MCF 10A (cell line): ENCODE results near the gene MCCC1. TPM values are rescaled to one million over a fixed set of nuclear protein-coding genes. Genes with fewer than 3 reads are reported as not detected.

Experiments
- Bru-seq: library from RNA; stranded (reverse); fragments of 400-500 nt; gene quantifications from one replicate; lab custom pipeline; 2021; lab: Mats Ljungman, UMichigan
- BruChase-seq, 2 experiments: library from RNA; stranded (reverse); fragments of 400-500 nt; gene quantifications; one replicate each; lab custom pipeline; 2021; lab: Mats Ljungman, UMichigan
- BruUV-seq: library from RNA; stranded (reverse); fragments of 400-500 nt; replicated peaks from 2 replicates; lab custom pipeline; 2021; lab: Mats Ljungman, UMichigan
- CTCF ChIA-PET: fragments of 300-600 bp; sonication (Branson Sonifier 250); formaldehyde crosslinking; extraction: SDS; loops from one replicate; lab custom pipeline; 2021; ENCODE audit warnings: antibody characterized with exemption, inconsistent platforms; lab: Yijun Ruan, JAX
- POLR2A ChIA-PET: fragments of 300-600, 350-650 bp; sonication (Branson Sonifier 250); formaldehyde crosslinking; extraction: SDS; loops from one replicate; lab custom pipeline; 2020; ENCODE audit warnings: antibody characterized with exemption, inconsistent platforms; lab: Yijun Ruan, JAX
- DNase-seq: peaks from one replicate; pipeline ENCODE4 v3.0.0-alpha.2; 2018; ENCODE audit not compliant: unreplicated experiment
- H3K27ac Mint-ChIP-seq: one replicate; pipeline ENCODE4 v1.8.0; 2022; ENCODE audit warnings: mild to moderate bottlenecking, low read depth, mixed read lengths; ENCODE audit not compliant: unreplicated experiment
- H3K27me3 Mint-ChIP-seq: one replicate; pipeline ENCODE4 v1.8.0; 2022; ENCODE audit warnings: mixed read lengths; ENCODE audit not compliant: insufficient read depth, unreplicated experiment
- H3K36me3 Mint-ChIP-seq: one replicate; pipeline ENCODE4 v1.8.0; 2022; ENCODE audit warnings: mild to moderate bottlenecking, moderate library complexity, mixed read lengths; ENCODE audit not compliant: insufficient read depth, unreplicated experiment
- H3K4me1 Mint-ChIP-seq: one replicate; pipeline ENCODE4 v1.8.0; 2022; ENCODE audit warnings: mixed read lengths; ENCODE audit not compliant: insufficient read depth, unreplicated experiment
- H3K4me3 Mint-ChIP-seq: one replicate; pipeline ENCODE4 v1.8.0; 2022; ENCODE audit warnings: mild to moderate bottlenecking, moderate library complexity, mixed read lengths; ENCODE audit not compliant: unreplicated experiment
- H3K9me3 Mint-ChIP-seq: one replicate; pipeline ENCODE4 v1.8.0; 2022; ENCODE audit warnings: mixed read lengths; ENCODE audit not compliant: unreplicated experiment
- intact Hi-C: fragments of 100-400 bp; cut with micrococcal nuclease; formaldehyde crosslinking; loops from 2 replicates; pipeline ENCODE4 v1.14.1; 2022
- long read RNA-seq: library from polyadenylated mRNA; stranded (forward); transcript quantifications from one replicate; pipeline ENCODE4 v2.0.0, GENCODE V29; 2022
- total RNA-seq: library from RNA; stranded (reverse); gene quantifications from 2 replicates; pipeline ENCODE4 v1.2.3, GENCODE V29; 2022
- TF ChIP-seq, protein P1 (sequence below): fragments of 200-600 bp; IDR thresholded peaks from one replicate; pipeline ENCODE4 v1.8.0; 2022; ENCODE audit warnings: antibody characterized with exemption, mild to moderate bottlenecking; ENCODE audit not compliant: unreplicated experiment

MCCC1 gene
- total RNA-seq (38.8 and 40.5 TPM in 2 replicates), Bru-seq, nascent RNA (percentile 69 among the genes with signal in this experiment), BruChase-seq, experiment 1, labeled RNA remaining after a 6-hour chase (percentile 53 among the genes with signal in this experiment), BruChase-seq, experiment 2, labeled RNA remaining after a 2-hour chase (percentile 58 among the genes with signal in this experiment)
- long read RNA-seq, transcript MCCC1-201 (19 exons, 2,545 nt), result major isoform, 128 of 154 reads
- long read RNA-seq, partial matches to known transcripts, result 6 of 154 reads
- long read RNA-seq, other reads (novel, unspliced or antisense), result 20 of 154 reads

DNA sequence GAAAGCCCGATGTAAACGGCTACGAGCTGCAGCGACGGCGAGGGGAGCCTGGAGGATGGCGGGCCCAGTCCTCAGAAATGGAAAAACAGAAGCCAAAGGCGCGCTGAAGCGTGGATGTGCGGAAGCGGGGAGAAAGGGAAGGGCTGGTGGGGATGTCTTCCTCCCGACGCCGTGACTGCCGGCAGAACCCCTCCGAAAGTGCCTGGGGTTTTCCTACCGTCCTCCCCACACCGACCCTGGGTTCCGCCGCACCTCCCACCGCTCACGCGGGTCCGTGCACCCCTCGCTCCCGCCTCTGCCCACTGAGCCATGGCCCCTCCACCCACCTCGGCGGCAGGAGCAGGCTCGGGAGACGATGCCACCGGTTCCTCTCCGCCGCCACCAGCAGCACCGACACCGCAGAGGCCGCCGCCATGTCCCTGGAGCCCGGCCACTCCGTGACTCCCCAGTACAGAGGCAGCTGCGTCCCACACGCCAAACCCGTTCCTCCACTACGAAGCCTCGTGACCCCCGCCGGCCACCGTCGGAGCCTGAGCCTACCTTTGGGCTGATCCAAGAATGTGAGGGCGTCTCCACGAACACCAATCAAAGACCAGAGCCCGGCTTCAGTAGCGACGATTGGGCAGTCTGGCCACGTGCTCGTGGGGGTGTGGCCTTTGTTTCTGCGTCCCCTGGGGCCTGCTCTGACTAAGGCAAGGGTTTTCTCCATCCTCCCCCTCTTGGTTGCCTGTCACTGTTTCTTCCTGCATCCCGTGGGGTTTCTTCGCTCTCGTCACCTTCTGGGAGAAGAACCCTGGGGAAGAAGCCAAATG is at the start of gene MCCC1:
MCCC1 (minus strand) TSS at position 471 of the 812 bp plus-strand sequence; CDS start at position 415, 56 bp downstream.
- intact Hi-C loops, result loop anchor here (10.0 kb wide), 1 partner anchor 384 kb away; no protein-coding TSS in a partner anchor
- Mint-ChIP-seq H3K36me3 (peaks cover 4% of the 10 kb centered on the region), H3K27ac (peak within 1 kb of the TSS; percentile 93), H3K4me1 (peaks cover 17% of the 10 kb centered on the region), H3K27me3 (no peaks in the 10 kb centered on the region), H3K4me3 (peak within 1 kb of the TSS; percentile 91), H3K9me3 (no peaks in the 10 kb centered on the region)
- BruUV-seq, result TSS peak; percentile 40
- POLR2A ChIA-PET, result interaction anchor here (0.7 to 1.9 kb wide), 13 partner anchors 10 to 600 kb away, joined by 3 to 8 read pairs (median 3); partner anchors contain the start of gene B3GNT5
- CTCF ChIA-PET, result interaction anchor here (0.6 to 2.1 kb wide), 7 partner anchors 18 to 1774 kb away, joined by 3 to 6 read pairs (median 3); no protein-coding TSS in a partner anchor
- DNase-seq, result peak; percentile 99
- TF ChIP-seq, protein P1, sequence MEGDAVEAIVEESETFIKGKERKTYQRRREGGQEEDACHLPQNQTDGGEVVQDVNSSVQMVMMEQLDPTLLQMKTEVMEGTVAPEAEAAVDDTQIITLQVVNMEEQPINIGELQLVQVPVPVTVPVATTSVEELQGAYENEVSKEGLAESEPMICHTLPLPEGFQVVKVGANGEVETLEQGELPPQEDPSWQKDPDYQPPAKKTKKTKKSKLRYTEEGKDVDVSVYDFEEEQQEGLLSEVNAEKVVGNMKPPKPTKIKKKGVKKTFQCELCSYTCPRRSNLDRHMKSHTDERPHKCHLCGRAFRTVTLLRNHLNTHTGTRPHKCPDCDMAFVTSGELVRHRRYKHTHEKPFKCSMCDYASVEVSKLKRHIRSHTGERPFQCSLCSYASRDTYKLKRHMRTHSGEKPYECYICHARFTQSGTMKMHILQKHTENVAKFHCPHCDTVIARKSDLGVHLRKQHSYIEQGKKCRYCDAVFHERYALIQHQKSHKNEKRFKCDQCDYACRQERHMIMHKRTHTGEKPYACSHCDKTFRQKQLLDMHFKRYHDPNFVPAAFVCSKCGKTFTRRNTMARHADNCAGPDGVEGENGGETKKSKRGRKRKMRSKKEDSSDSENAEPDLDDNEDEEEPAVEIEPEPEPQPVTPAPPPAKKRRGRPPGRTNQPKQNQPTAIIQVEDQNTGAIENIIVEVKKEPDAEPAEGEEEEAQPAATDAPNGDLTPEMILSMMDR, result no peak

DNA sequence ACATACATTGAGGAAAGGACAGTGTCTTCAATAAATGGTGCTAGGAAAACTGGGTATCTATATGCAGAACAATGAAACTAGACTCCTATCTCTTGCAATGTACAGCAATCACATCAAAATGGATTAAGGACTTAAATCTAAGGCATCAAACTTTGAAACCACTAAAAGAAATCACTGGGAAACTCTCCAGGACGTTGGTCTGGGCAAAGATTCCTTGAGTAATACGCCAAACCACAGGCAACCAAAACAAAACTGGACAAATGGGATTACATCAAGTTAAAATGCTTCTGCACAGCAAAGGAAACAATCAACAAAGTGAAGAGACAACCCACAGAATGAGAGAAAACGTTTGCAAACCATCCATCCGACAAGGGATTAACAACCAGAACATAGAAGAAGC is 48.8 kb upstream of the MCCC1 start:
- TF ChIP-seq, protein P1, result no peak
- no peak overlapping the region for H3K27ac Mint-ChIP-seq
- H3K4me1 Mint-ChIP-seq, result peaks cover 10% of the 10 kb centered on the region
- no peaks in the 10 kb centered on the region for H3K27me3 Mint-ChIP-seq
- intact Hi-C loops, result no loop called here
- DNase-seq, result peak; percentile 77
- POLR2A ChIA-PET, result no interaction called here
- no peak overlapping the region for H3K4me3 Mint-ChIP-seq
- H3K9me3 Mint-ChIP-seq, result no peaks in the 10 kb centered on the region
- CTCF ChIA-PET, result interaction anchor here (0.6 to 1.4 kb wide), 3 partner anchors 26 to 146 kb away, joined by 3 to 4 read pairs (median 3); no protein-coding TSS in a partner anchor
- no TSS peak for BruUV-seq
- no peaks in the 10 kb centered on the region for H3K36me3 Mint-ChIP-seq

DNA sequence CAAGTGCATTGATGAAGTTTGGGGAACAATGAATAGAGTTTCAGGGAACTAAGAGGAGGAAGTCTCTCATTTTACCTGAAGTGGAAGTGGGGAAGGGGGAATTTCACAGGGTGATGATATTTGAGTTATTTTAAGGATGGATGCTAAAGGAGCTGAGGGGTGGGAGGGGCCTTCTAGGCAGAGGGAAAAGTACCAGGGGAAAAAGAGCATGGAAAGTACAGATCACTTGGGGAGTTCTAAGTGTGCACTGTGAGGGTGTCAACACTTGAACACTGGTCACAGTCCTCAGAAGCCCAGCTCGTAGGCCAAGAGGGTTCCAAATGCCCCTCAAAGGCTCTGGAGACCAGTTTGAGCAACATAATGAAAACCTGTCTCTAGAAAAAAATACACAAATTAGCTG is 45.1 kb upstream of the MCCC1 start:
- POLR2A ChIA-PET, result no interaction called here
- H3K27ac Mint-ChIP-seq, result no peak overlapping the region
- H3K4me1 Mint-ChIP-seq, result peaks cover 10% of the 10 kb centered on the region
- no peaks in the 10 kb centered on the region for H3K36me3 Mint-ChIP-seq
- H3K4me3 Mint-ChIP-seq, result no peak overlapping the region
- TF ChIP-seq, protein P1, result no peak
- H3K9me3 Mint-ChIP-seq, result no peaks in the 10 kb centered on the region
- no peak for DNase-seq
- no peaks in the 10 kb centered on the region for H3K27me3 Mint-ChIP-seq
- CTCF ChIA-PET, result interaction anchor here (1.3 to 2.5 kb wide), 2 partner anchors 21 to 40 kb away, joined by 5 to 7 read pairs; no protein-coding TSS in a partner anchor
- BruUV-seq, result no TSS peak
- intact Hi-C loops, result no loop called here
